Activated T-cell treated with anti-CD3 and anti-CD28 coated beads for 24 hours (primary cell): ENCODE measurements around the gene ZNF469.
"Not testable (repeated sequence)": the region's sequence is repeated elsewhere in the genome, so short reads cannot be mapped to it uniquely, and the experiment has no call there.

Experiments used
- DNase-seq: peaks from one replicate; pipeline ENCODE4 v3.0.0-alpha.2; 2020; ENCODE audit warnings: low read depth

ZNF469 gene

DNA sequence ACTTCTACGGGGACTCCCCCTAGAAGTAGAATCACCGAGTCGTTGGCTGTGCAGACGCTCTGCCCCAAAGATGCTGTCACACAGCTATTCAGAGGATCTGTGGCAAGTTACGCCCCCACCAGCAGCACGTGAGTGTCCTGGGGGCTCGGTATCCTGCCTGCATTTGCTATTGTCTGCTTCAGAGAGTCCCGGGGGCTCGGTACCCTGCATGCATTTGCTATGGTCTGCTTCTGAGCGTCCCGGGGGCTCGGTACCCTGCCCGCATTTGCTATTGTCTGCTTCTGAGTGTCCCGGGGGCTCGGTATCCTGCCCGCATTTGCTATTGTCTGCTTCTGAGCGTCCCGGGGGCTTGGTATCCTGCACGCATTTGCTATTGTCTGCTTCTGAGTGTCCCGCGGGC lies 23.8 kb upstream of the ZNF469 start:
- no peak for DNase-seq

DNA sequence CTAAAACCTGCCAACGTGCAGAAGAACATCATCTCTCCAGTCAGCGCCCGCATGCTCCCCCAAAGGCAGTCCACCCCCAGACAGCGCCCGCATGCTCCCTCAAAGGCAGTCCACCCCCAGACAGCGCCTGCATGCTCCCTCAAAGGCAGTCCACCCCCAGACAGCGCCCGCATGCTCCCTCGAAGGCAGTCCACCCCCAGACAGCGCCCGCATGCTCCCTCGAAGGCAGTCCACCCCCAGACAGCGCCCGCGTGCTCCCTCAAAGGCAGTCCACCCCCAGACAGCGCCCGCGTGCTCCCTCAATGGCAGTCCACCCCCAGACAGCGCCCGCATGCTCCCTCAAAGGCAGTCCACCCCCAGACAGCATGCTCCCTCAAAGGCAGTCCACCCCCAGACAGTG lies 22.4 kb upstream of the ZNF469 start:
- DNase-seq = not testable (repeated sequence)

DNA sequence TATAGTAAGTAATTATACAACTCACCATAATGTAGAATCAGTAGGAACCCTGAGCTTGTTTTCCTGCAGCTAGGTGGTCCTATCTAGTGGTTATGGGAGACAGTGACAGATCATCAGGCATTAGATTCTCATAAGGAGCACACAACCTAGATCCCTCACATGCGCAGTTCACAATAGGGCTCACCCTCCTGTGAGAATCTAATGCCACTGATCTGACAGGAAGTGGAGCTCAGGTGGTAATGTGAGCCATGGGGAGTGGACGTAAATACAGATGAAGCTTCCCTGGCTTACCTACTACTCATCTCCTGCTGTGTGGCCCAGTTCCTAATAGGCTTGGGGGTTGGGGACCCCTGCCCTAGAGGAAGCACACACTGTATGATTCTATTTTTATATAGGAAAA lies 21.8 kb upstream of the ZNF469 start:
- DNase-seq = no peak

DNA sequence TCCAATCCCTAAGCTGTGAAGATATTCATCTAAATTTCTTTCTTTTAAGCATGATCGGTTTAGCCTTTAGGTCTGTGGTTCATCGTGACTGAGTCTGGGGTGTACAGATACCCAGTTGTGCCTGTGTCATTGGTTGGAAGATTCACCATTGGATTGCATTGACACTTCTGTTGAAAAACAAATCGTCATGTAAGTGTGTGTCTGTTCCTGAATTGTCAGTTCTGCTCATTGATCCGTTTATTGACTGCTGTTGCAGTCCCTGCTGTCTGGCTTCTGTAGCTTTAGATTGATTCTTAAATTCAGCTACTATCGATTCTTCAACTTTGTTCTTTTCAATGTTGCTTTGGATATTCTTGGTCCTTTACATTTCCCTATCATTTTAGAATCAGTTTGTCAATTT lies 21.0 kb upstream of the ZNF469 start:
- DNase-seq = no peak

DNA sequence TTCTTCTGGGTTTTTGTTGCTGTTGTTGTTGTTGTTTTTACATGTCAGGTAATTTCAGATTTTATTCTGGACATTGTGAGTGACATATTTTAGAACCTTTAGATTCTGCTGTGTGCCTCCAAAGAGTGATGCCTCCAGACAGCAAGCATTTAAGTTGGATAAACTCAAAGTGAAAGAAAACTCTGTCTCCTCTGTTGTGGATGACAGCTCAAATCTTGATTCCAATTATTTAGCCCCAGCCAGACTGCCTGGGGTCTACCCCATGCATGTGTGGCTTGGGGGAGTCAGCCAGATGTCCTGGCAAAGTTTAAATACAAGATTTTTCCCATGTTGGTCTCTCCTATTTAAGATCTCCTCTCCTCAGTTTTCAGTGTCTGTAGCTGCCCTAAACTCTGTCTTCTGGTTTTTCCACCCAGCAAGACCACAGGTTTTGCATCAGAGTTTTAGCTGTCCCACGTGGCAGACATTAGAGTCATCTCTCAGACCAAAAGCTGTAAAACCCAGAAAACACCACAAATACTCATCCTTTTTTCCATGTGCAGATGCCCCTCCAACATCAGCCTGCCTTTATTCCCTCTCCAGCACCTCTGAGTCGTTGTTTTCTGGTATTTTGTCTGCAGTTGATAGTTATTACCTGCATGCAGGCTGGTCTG lies 19.4 kb upstream of the ZNF469 start:
- no peak for DNase-seq

DNA sequence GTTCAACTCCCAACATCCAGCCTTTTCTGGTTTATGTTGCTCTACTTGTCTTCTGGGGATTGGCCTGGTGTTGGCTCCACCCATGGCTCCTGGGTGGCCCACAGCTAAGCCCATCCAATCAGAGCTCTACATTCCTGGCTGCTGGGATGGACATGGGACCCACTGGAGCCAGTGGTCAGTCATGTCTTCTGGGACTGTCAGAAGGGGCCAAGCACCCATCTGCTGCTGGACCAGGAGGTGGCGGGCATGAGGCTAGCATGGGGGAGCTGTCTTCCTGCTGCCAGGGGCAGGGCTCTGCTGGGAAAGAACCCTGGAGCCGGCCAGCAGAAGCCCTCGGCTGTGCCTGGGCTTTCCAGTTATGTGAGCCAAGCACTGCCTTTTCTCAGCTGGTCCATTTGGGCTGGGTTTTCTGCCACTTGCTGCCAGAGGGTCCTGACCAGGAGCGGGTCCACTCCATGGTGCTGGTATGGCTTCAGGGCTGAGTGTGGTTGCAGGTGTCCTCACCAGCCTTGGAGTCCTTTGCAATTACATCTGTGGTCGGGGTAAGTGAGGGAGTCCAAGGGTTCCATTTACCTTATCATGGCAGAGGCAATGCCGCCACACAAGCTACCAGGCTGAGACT lies 17.4 kb upstream of the ZNF469 start:
- no peak for DNase-seq

DNA sequence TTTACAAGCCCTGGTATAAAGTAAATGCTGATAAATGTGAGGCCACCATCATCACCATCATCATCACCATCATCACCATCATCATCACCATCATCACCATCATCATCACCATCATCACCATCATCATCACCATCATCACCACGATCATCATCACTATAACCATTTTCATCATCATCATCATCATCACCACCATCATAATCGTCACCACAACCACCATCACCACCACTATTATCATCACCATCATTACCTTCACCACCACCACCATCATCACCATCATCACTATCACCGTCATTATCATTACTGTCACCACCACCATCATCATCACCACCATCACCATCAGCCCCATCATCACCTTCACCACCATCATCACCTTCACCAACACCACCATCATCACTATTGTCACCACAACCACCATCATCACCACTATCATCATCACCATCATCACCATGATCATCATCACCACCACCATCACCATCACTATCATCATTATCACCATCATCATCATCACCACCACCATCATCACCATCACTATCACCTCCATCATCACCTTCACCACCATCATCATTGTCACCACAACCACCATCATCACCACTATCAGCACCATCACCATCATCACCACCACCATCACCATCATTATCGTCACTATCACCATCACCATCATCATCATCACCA lies 16.6 kb upstream of the ZNF469 start:
- DNase-seq = no peak

DNA sequence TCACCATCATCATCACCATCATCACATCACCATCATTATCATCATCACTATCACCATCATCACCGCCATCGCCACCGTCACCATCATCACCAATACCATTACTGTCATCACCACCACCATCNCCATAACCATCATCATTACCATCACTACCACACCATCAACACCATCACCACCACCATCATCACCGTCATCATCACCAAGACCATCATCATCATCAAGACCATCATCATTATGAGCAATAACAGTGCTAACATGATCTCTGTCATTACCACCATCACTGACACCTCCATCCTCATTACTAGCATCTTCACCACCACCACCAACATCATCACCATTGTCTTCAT lies 16.1 kb upstream of the ZNF469 start:
- DNase-seq = no peak

DNA sequence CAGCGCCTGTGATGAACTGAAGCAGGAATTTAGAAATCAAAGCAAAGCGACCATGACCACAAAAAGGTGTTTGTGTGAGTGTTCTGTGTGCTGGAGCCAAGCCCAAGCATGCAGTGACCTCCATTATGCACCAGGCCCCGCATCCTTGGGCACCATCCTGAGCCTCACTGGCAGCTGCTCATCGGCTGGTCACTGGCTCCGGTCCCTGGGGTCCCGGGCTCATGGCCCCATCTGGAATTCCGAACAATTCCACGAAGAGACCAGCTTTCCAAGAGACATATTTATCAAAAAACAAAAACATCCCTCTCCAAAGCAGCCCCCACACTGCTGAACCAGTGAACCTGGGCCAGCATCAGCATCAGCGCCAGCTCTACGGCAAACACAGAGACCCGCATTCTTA lies 15.2 kb upstream of the ZNF469 start:
- DNase-seq = no peak

DNA sequence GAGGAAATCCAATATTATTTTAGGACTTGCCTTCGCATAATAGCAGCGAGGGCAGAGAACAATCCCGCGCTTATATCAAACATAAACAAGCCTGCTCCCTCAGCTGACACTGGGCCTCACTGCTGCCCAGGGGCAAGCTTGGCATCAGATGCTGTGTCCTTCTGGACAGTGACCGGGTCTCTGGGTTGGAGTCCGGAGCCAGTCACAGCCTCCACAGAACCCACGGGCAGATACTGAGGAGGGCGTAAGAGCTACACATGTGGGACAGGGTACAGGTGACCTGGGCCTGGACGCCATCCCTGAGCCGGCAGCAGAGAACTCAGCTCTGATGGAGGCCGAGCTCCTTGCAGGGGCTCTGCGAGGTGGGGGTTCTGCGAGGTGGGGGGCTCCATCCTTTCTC lies 14.7 kb upstream of the ZNF469 start:
- DNase-seq = no peak

DNA sequence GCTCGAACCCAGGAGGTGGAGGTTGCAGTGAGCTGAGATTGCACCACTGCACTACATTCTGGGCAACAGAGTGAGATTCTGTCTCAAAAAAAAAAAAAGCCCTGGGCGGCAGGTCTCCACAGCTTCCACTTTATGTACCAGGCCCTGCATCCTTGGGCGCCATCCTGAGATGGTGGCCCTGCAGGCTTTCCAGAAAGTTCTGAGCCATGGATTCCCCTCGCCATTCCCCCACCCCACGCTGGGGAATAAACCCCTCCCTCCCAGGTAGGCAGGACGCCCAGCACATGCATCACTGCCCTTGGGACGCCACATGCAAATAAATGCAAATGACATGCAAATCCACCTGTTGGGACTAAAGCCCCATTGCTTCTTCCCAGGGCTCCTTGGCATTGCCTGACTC lies 13.8 kb upstream of the ZNF469 start:
- no peak for DNase-seq

DNA sequence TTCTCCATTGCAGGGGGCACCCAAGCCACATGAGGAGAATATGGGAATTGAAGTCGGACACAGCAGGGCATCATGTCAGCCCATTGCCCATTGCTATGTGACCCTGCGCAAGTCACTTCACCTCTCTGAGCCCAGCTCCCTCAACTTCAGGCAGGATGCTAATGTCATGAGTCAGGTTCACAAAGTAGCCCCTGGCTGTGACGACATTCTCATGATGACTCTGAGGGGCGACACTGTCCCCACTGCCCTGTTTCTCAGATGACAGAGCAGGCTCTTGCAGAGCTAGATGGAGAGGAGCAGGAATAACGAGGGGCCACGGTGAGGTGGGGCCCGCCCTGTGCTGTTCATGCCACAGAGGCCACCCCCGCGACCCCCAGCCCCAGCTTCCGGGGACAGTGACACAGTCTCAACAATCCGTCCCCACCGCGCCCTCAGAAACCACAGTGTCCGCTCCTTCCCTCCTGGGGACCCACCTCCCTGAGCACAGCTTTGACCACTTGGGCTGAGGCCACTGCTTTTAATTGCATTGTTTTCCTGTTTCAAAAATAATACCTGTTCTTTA lies 13.2 kb upstream of the ZNF469 start:
- DNase-seq = no peak

DNA sequence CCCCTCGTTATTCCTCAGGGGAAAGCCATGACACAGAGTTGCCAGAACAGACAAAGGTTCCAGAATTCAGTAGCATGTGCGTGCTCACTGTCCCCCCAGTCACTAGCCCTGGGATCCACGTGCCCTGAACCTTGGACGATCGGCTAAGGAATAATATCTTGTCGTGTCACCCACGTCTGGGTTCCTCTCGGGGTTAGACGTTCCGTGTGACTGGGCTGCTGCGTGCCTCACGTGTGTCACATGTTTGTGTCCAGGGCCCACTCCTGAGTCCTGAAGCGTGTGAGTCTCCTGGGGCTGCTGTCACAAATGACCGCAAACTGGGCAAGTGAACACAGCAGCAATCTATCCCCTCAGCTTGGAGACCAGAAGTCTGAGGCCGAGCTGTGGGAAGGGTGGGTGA lies 12.4 kb upstream of the ZNF469 start:
- DNase-seq = no peak

DNA sequence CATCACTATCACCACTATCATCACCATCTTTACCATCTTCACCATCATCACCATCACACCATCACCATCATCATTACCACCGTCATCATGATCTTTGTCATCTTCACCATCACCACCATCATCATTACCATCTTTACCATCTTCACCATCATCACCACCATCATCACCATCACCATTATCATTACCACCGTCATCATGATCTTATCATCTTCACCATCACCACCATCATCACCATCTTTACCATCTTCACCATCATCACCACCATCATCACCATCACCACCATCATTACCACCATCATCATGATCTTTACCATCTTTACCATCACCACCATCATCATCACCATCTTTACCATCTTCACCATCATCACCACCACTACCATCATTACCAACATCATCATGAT lies 10.2 kb upstream of the ZNF469 start:
- DNase-seq = no peak

DNA sequence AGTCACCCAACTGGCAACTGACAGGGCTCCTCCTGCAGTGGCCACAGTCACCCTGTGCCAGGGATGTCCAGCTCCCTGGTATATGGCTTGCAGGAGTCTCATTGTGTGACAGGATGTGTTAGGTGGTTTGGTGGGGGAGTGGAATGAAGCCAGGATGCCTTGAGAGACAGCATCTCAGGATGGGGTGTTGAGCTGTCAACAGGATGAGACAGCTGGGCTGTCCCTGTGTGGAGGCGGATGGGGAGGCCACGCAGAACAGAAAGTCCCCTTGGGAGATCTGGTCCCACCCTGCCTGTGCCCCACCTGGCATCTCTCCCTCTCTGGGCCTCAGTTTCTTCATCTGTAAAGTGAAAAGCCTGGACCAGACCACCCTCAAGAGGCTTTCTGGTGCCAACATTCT lies 9.5 kb upstream of the ZNF469 start:
- DNase-seq = no peak

DNA sequence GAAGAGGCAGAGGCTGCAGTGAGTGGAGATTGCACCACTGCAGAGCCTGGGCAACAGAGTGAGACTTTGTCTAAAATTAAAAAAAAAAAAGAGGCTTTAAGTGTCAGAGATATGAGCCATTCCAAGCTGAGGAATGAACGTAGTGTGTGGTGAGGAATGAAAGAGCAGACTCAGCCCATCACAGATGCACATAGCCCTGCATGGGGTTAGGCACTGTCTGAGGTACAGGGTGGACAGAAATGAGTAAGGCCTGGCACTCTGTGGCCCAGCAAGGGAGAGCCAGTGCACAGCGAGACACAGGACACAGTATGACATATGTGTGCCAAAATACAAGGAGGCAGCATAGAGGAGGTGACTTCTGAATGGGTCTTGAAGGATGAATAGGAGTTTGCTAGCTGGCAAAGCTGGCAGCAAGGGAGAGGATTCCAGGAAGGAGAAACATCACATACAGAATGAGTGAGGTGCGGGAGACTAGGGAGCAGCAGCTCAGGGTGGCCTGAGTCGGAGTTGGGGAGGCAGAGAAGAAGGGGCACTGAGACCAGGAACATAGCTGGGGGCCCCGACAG lies 8.7 kb upstream of the ZNF469 start:
- no peak for DNase-seq

DNA sequence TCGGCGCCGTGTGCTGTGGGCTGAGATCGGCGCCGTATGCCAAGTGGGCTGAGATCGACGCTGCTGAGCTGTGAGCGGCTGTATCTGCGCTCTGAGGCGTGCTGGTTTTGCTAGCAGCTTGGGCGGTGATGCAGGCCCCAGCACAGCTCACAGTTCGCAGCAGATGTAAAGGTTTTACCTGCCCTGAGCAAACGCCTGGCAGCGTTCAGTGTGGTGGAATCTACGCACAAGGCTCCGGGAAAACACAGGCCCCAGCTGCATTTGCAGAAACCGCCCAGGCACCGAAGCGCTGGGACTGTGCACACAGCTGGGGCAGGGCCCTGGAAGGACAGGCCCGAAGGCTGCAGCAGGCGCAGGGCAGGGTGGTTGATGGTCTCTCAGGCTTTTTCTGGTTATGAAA lies 8.0 kb upstream of the ZNF469 start:
- DNase-seq = no peak

DNA sequence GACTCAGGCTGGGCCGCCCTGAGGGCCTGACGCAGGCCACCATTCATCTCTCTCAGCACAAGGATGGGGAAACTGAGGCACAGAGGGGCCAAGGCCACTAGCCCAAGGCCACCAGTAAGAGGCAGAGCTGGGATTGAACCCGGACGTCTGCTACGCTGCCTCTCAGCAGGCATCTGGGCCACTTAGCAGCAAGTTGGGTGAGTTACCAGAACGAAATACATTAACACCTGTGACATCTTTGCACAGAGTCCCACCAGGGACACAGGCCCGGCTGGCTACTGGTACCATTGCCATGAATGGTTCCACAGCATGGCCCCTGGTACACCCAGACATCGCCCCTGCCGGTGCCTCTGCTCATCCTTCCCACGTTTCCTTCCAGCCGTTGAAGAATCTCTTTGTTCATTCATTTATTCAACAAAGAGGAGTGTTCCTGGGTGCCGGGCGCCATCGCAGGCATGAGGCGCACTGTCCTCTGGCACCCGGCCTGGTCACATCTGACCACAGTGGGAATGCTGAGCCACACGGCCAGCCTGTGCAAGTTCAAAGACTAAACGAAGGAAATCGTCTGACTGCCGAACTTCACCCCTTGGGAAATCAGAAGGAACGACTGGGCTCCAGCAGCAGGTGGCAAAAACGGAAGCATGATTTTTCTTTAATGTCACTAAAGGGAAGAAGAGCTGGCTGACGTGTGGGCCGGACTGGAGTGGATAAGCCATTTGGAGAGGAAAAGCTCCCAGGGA lies 7.4 kb upstream of the ZNF469 start:
- DNase-seq = no peak

DNA sequence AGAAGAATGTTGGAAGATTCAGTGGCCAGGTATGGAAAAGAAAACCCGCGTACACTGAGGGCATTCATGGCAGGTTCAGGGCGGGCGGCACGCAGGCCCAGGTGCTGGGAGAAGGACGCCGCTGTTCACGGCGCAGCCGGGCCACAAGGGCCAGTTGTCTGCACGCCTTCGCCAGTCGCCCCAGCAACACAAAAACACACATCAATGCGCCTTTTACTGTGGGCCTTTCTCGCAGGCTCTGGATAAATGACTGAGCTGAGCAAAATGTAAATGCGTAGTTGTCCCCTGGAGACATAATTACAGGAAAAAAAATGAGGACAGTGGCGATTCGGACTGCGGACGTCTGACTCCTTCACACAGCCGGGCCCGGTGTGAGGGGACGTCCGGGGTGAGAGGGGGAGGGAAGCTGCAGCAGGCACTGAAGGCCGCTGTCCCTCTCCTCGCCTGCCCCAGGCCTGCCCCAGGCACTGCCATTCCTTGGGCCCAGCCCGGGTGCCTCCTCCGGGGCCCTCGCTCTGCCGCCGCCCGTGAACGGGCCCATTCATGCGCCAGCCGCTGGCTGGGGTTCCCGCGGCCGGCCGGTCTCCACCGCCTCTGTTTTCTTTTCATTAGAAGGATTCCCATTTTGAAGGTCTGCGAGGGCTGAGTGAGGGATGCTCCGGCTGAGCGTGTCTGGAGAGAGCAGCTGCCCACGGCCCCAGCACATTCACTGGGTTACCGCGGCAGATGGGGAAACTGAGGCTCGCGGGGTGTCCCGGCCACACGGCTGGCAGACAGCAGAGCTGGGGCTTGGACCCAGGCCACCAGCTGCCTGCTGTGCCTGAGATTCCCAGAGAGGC lies 6.5 kb upstream of the ZNF469 start:
- DNase-seq = no peak

DNA sequence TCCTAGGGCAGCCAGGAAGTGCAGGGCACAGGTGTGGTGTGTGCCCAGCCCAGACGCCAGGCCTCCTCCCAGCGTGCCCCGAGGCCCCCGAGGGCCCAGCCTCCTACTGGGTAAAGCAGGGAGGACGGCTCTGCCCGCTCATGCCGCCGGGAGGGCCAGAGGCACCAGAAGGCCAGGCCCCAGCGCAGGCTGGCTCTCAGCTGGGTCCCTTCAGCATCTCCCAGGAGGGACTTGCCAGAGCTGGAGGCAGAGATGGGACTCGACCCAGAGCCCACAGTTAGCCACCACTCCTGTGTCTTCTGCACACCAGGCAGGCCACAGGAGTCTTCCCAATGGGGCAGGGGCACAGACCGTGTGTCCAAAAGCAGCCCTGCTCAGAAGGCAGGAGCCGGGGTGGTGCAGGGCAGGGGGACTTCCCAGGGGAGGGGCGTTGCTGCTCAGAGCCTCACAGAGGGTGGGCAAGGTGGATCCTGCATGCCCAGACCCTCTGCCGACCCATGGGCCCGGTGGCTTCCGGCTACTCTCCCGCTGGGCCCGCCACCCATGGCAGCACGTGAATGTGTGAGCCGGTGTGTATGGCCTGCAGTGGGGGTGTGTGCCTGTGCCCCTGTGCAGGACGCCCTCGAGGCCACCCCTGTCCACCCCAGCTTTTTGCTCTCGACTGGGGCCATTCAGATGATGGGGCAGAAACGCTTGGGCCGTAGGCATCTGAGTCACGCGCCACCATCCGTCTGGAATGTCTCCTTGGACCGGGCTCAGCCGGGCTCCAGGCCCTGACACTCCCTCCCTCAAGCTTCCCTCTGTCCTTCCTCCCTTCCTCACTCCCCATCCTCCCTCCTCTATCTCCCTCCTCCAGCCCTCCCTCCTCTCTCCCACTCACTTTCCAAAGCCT lies 5.7 kb upstream of the ZNF469 start:
- no peak for DNase-seq

DNA sequence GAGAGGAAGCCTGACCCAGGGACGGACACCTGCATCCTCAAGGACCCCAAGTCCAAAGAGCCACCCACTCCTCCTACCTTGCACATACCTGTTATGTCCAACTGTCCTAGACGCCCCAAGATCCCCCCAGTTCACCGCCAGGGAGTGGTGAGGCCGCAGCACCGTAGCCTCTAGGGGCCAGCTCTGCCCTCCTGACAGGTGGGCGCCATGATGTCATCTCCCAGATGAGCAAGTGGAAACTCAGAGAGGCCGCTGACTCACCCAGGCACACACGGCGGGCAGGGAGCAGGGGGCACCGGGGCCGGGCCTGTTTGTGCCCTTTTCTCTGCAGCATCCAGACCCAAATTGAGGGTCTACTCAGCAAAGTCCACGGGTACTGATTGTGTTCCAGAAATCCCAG lies 4.8 kb upstream of the ZNF469 start:
- DNase-seq = no peak
